Mesothelial cell of epicardium (in vitro differentiated cells): ENCODE data around the gene SERPINA4. TPM values are rescaled to one million over a fixed set of nuclear protein-coding genes. Genes with fewer than 3 reads are reported as not detected.
A peak's percentile ranks its signal among the peaks of the same experiment; 100 is the strongest.

Experiments
- DNase-seq, 2 experiments: peaks; one replicate each; pipeline ENCODE4 v3.0.0; 2021; ENCODE audit warnings: low spot score in 2 of 2; ENCODE audit not compliant: unreplicated experiment in 2 of 2
- H3K27ac Mint-ChIP-seq: 2 replicates; pipeline ENCODE4 v1.8.0; 2021; ENCODE audit warnings: mixed read lengths
- H3K27me3 Mint-ChIP-seq: 2 replicates; pipeline ENCODE4 v1.8.0; 2021; ENCODE audit warnings: low read depth, mixed read lengths
- H3K36me3 Mint-ChIP-seq: 2 replicates; pipeline ENCODE4 v1.8.0; 2021; ENCODE audit warnings: mixed read lengths
- H3K4me1 Mint-ChIP-seq: 2 replicates; pipeline ENCODE4 v1.8.0; 2021; ENCODE audit warnings: mixed read lengths
- H3K4me3 Mint-ChIP-seq: 2 replicates; pipeline ENCODE4 v1.8.0; 2021; ENCODE audit warnings: mild to moderate bottlenecking, moderate library complexity, mixed read lengths
- H3K9me3 Mint-ChIP-seq: 2 replicates; pipeline ENCODE4 v1.8.0; 2021; ENCODE audit warnings: mixed read lengths
- total RNA-seq: library from RNA; stranded (reverse); gene quantifications from 3 replicates; pipeline ENCODE4 v1.2.1, GENCODE V29; 2021
- TF ChIP-seq, protein P1 (sequence below): fragments of 200-600 bp; sonication (generic); IDR thresholded peaks from one replicate; pipeline ENCODE4 v1.5.0; 2021; ENCODE audit warnings: antibody characterized with exemption; ENCODE audit not compliant: unreplicated experiment

Gene SERPINA4
- total RNA-seq, 1 donor from 2014 or later = not detected

DNA sequence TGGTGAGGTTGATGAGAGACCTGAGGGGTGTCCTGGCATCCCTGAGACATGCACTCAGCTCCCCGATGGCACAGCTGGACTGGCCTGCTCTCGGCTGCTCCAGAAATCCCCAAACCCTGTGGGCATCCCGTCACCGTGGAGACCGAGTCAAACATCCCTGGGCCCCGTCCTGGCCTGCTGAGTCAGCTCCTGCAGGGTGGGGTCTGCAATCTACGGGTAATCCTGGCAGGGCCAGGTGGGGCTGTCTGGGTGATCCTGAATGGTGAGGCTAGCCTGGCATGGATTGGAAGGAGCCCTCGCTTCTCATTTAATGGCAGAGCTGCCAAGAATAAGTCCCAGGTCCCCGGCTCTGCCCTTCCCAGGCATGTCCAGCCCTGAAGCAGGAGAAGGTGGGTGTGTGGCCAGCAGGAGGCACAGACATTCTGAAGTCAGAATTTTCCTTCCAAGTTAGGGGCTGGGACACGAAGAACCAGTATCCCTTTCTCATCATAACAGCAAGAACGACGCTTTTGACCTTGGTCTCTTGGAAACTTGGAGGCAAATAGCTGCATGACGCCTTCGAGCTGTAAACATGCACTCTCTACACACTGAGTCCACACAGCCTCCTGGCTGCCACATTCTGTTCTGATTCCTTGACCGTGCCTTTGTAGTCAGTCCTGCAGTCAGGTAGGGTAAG, 17.7 kb upstream of the SERPINA4 start:
- Mint-ChIP-seq H3K36me3 (no peaks in the 10 kb centered on the region), H3K4me3 (no peak overlapping the region), H3K4me1 (no peaks in the 10 kb centered on the region), H3K27me3 (peaks cover 15% of the 10 kb centered on the region), H3K27ac (no peak overlapping the region), H3K9me3 (no peaks in the 10 kb centered on the region)
- peak in 1 of 2 experiments; percentile 36 for DNase-seq
- TF ChIP-seq, protein P1, sequence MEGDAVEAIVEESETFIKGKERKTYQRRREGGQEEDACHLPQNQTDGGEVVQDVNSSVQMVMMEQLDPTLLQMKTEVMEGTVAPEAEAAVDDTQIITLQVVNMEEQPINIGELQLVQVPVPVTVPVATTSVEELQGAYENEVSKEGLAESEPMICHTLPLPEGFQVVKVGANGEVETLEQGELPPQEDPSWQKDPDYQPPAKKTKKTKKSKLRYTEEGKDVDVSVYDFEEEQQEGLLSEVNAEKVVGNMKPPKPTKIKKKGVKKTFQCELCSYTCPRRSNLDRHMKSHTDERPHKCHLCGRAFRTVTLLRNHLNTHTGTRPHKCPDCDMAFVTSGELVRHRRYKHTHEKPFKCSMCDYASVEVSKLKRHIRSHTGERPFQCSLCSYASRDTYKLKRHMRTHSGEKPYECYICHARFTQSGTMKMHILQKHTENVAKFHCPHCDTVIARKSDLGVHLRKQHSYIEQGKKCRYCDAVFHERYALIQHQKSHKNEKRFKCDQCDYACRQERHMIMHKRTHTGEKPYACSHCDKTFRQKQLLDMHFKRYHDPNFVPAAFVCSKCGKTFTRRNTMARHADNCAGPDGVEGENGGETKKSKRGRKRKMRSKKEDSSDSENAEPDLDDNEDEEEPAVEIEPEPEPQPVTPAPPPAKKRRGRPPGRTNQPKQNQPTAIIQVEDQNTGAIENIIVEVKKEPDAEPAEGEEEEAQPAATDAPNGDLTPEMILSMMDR = no peak

DNA sequence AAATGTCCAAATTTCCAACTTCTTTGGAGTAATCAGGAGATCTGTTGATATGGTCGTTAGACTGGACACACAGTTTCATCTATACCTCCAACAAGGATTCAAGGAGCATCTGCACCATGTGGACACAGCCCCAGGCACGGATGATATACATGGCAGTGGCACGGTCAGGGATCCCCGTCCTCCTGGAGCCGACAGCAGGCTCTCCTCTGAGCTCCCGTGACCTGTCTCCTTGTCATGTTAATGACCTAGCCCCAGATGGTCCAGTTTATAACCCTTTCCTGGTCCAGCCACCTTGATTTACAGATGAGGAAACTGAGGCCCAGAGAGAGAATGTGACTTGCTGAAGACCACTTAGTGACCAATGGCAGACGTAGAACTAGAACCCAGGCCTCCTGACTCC, 16.5 kb upstream of the SERPINA4 start:
- no peak for DNase-seq
- H3K36me3 Mint-ChIP-seq = no peaks in the 10 kb centered on the region
- no peaks in the 10 kb centered on the region for H3K4me1 Mint-ChIP-seq
- H3K27me3 Mint-ChIP-seq = peaks cover 10% of the 10 kb centered on the region
- H3K4me3 Mint-ChIP-seq = no peak overlapping the region
- TF ChIP-seq, protein P1 = no peak
- no peaks in the 10 kb centered on the region for H3K9me3 Mint-ChIP-seq
- H3K27ac Mint-ChIP-seq = no peak overlapping the region

DNA sequence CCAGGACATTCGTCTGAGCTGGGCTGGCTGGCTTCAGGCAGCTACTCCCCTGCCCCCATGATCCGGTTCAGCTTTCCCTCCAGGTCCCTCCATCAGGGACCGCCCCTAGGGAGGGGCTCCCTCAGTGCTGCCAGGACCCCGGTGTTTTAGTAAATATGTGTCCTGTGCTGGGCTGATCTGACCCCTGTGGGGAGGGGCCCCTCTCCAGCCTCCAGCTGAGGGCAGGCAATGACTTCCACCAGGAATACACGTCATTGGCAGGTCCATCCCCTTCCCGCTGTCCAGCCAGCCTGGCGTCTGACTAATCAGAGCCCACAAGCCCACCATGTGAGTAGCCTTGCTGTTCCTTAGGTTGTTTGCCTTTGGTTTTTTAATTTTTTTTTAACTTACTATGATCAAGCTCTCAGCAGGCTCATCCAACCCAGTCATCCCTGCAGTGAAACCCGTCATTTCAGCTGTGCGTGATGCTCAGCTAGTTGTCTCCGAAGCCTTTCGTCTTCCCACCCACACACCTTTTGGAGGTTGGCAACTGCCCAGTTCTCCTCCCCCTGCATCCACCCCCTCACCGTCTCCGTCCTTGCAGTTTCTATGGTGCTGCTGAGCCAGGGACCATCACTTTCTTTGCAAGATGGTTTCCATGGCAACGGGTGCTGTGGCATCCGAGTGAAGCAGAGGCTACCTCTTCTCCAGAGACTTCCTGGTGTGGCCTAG, 16.0 kb upstream of the SERPINA4 start:
- Mint-ChIP-seq H3K27me3 (peaks cover 13% of the 10 kb centered on the region), H3K36me3 (no peaks in the 10 kb centered on the region), H3K27ac (no peak overlapping the region), H3K4me1 (no peaks in the 10 kb centered on the region), H3K9me3 (no peaks in the 10 kb centered on the region), H3K4me3 (no peak overlapping the region)
- TF ChIP-seq, protein P1 = no peak
- DNase-seq = no peak

DNA sequence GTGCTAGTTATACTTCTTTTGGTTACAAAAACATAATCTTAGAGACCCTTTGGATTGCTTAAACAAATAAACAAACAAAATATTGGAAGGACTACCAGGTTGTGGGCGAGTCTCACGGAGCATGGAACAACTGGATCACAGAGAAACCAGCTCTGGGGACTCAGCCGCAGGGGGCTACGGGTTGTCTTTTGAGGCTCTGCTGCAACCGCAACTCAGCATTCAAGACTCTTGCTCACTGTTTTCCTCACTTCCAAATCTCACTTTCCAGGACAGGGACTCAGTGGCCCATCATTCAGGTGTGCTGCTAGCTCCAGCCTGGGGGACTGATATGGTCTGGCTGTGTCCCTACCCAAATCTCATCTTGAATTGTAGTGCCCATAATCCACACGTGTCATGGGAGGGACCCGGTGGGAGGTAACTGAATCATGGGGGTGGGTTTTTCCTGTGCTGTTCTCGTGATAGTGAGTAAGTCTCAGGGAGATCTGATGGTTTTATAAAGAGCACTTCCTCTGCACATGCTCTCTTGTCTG, 14.0 kb upstream of the SERPINA4 start:
- H3K9me3 Mint-ChIP-seq = peaks cover under 1% of the 10 kb centered on the region
- H3K27me3 Mint-ChIP-seq = peaks cover 28% of the 10 kb centered on the region
- no peaks in the 10 kb centered on the region for H3K4me1 Mint-ChIP-seq
- DNase-seq = peak in 1 of 2 experiments; percentile 13
- TF ChIP-seq, protein P1 = no peak
- no peaks in the 10 kb centered on the region for H3K36me3 Mint-ChIP-seq
- no peak overlapping the region for H3K4me3 Mint-ChIP-seq
- H3K27ac Mint-ChIP-seq = no peak overlapping the region

DNA sequence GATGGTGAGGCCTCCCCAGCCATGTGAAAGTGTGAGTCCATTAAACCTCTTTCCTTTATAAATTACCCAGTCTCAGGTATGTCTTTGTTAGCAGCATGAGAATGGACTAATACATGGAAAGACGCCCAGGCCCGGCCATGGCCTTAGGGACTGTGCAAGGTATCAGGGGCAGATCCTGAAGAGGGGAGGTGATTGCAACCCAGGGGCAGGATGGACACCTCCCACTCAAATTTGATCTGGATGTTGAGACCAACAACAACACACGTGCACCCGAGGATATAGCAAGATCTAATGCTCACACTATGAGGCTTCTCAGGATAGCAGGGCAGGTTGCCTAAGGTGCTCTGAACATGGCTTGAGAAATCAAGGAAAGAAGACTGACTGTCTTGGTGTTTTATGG, 13.5 kb upstream of the SERPINA4 start:
- Mint-ChIP-seq H3K27ac (no peak overlapping the region), H3K9me3 (peaks cover 6% of the 10 kb centered on the region), H3K4me1 (no peaks in the 10 kb centered on the region), H3K4me3 (no peak overlapping the region), H3K27me3 (peaks cover 33% of the 10 kb centered on the region), H3K36me3 (no peaks in the 10 kb centered on the region)
- TF ChIP-seq, protein P1 = no peak
- DNase-seq = peak in 1 of 2 experiments; percentile 16
